Fibroblast of pulmonary artery (primary cell): ENCODE data around the gene COL6A3.

ENCODE experiments used
- DNase-seq: peaks from one replicate; pipeline ENCODE4 v3.0.0-alpha.2; 2010; ENCODE audit warnings: low read depth
- H3K4me3 ChIP-seq: replicated peaks from 2 replicates; pipeline ENCODE4 v1.5.1; 2011; ENCODE audit warnings: low read depth, mild to moderate bottlenecking, control low read depth, low read length, moderate library complexity
- CTCF ChIP-seq: IDR thresholded peaks from 2 replicates; pipeline ENCODE4 v1.5.1; 2011; ENCODE audit warnings: mild to moderate bottlenecking, control low read depth, low read length, inconsistent platforms; ENCODE audit errors: missing control alignments

Gene COL6A3

GRCh38 chr2:237455764-237456163 lies 41.8 kb upstream of the COL6A3 start:
- no peak for TF ChIP-seq CTCF
- no peak for DNase-seq
- H3K4me3 ChIP-seq, result no peak overlapping the region

- no peak for DNase-seq
- H3K4me3 ChIP-seq, result no peak overlapping the region
- no peak for TF ChIP-seq CTCF
Observed at GRCh38 chr2:237453671-237454070, 39.7 kb upstream of the COL6A3 start.

GRCh38 chr2:237452861-237453260 lies 38.9 kb upstream of the COL6A3 start:
- no peak for TF ChIP-seq CTCF
- no peak for DNase-seq

GRCh38 chr2:237451643-237452469 lies 37.9 kb upstream of the COL6A3 start:
- DNase-seq, result peak; percentile 45
- TF ChIP-seq CTCF, result peak; percentile 52
- H3K4me3 ChIP-seq, result no peak overlapping the region

More at GRCh38 chr2:237452861-237453260, 38.9 kb upstream of the COL6A3 start:
- H3K4me3 ChIP-seq, result no peak overlapping the region

GRCh38 chr2:237450583-237450982 lies 36.6 kb upstream of the COL6A3 start:
- no peak overlapping the region for H3K4me3 ChIP-seq
- TF ChIP-seq CTCF, result no peak
- DNase-seq, result no peak

GRCh38 chr2:237450108-237450507 lies 36.1 kb upstream of the COL6A3 start:
- no peak overlapping the region for H3K4me3 ChIP-seq
- no peak for DNase-seq
- no peak for TF ChIP-seq CTCF
